ENCODE results near the gene PDE3A. TPM values are rescaled to one million over a fixed set of nuclear protein-coding genes. Genes with fewer than 3 reads are reported as not detected.

PDE3A gene
- total RNA-seq, 3 donors from 2014 or later: 7.0 to 11.5 (median 9.4) TPM

DNA sequence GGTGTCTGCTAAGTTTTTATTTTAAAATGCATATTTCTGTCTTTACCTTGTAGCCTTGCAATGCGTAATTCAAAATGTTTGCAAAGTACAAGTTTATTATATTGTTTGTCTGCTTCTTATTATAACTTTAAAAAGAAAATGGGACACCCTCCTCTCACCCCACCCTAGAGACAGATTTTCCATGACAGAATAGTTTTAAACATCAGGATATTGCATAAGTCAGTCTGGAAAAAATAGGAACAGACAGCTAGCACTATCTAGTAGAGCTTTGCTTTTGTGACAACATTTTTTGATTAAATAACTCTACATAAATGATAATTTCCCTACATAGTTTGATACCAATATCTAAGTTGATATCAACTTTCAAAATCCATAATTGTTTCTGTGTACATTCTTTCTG lies 71.3 kb downstream of the PDE3A start:
- intact Hi-C loops (cut with DNase I; ENCODE audit: low total_unique reads): no loop called here
- Histone ChIP-seq H3K27me3 (no peaks in the 10 kb centered on the region), H3K4me3 (no peak overlapping the region), H3K36me3 (no peaks in the 10 kb centered on the region), H3K9me3 (no peaks in the 10 kb centered on the region), H3K4me1 (no peaks in the 10 kb centered on the region), H3K27ac (no peak overlapping the region)
- TF ChIP-seq POLR2A (IDR thresholded peaks at IDR 0.05) (no peak), POLR2AphosphoS5 (IDR thresholded peaks at IDR 0.05) (no peak)
- TF ChIP-seq, protein P1, sequence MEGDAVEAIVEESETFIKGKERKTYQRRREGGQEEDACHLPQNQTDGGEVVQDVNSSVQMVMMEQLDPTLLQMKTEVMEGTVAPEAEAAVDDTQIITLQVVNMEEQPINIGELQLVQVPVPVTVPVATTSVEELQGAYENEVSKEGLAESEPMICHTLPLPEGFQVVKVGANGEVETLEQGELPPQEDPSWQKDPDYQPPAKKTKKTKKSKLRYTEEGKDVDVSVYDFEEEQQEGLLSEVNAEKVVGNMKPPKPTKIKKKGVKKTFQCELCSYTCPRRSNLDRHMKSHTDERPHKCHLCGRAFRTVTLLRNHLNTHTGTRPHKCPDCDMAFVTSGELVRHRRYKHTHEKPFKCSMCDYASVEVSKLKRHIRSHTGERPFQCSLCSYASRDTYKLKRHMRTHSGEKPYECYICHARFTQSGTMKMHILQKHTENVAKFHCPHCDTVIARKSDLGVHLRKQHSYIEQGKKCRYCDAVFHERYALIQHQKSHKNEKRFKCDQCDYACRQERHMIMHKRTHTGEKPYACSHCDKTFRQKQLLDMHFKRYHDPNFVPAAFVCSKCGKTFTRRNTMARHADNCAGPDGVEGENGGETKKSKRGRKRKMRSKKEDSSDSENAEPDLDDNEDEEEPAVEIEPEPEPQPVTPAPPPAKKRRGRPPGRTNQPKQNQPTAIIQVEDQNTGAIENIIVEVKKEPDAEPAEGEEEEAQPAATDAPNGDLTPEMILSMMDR (IDR thresholded peaks at IDR 0.05): no peak
- no peak for DNase-seq (ENCODE audit: low spot score in 2 of 2)

DNA sequence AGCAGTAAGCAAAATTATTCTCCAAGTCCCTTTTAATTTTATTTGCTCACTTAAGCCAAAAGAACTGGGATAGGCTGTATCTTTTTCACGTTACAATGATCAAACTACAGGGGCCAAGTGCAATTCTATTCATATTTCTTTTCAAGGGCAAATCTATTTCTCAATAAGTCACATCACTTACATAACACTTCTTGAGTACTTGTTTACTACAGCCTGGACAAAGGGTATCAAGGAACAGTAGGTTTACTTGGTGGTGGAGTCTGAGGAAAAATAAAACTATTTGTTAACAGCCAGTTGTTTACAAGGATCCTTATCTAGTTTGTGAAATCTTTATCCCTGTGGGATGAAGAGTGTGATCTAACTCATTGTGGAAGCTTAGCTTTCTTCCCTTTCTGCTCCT lies 72.1 kb downstream of the PDE3A start:
- H3K4me1 ChIP-seq: no peaks in the 10 kb centered on the region
- H3K4me3 ChIP-seq: no peak overlapping the region
- DNase-seq (ENCODE audit: low spot score in 2 of 2): no peak
- H3K27me3 ChIP-seq: no peaks in the 10 kb centered on the region
- H3K36me3 ChIP-seq: no peaks in the 10 kb centered on the region
- H3K9me3 ChIP-seq: no peaks in the 10 kb centered on the region
- H3K27ac ChIP-seq: no peak overlapping the region
- intact Hi-C loops (cut with DNase I; ENCODE audit: low total_unique reads): no loop called here
- TF ChIP-seq POLR2AphosphoS5 (IDR thresholded peaks at IDR 0.05) (no peak), POLR2A (IDR thresholded peaks at IDR 0.05) (no peak)
- TF ChIP-seq, protein P1 (IDR thresholded peaks at IDR 0.05): no peak

DNA sequence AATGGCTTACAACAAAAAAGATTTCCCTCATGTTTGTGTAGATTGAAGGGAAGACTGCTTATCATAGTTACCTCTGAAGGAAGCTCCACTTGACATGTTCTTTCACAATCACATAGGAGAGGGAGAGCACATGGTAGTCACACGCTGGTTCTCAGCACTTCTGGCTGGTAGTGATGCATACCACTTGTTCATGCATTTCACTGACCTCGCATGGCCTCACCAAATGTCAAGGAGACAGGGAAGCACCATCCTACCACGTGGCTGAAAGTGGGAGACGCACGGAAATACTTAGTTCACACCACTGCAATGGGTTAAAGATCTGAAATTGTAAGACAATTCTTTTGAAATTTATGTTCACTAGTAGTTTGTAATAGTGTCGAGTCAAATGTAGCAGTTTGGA lies 74.0 kb downstream of the PDE3A start:
- no peaks in the 10 kb centered on the region for H3K27me3 ChIP-seq
- intact Hi-C loops (cut with DNase I; ENCODE audit: low total_unique reads): no loop called here
- no peak overlapping the region for H3K27ac ChIP-seq
- H3K9me3 ChIP-seq: no peaks in the 10 kb centered on the region
- TF ChIP-seq, protein P1 (IDR thresholded peaks at IDR 0.05): no peak
- TF ChIP-seq POLR2AphosphoS5 (IDR thresholded peaks at IDR 0.05): no peak
- TF ChIP-seq POLR2A (IDR thresholded peaks at IDR 0.05): no peak
- no peak for DNase-seq (ENCODE audit: low spot score in 2 of 2)
- no peaks in the 10 kb centered on the region for H3K4me1 ChIP-seq
- no peaks in the 10 kb centered on the region for H3K36me3 ChIP-seq
- H3K4me3 ChIP-seq: no peak overlapping the region

DNA sequence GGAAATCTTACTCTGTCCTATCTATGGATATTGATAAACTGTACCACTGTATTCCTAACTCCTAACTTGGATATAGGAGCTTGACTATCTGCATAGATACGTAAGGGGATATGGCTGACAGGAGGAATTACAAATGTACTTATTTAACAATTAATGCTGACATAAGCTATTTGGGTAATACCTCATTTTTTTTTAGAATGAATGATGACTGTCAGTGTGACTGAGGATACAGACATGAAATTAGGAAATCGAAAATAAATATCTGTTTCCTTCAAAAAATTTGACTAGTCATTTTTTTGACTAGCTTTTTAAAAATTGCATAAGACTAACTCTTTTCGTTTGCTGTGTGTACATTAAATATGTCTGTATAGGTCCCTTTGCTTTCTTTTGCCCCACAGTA lies 74.9 kb downstream of the PDE3A start:
- H3K36me3 ChIP-seq: no peaks in the 10 kb centered on the region
- H3K4me3 ChIP-seq: no peak overlapping the region
- TF ChIP-seq POLR2AphosphoS5 (IDR thresholded peaks at IDR 0.05): no peak
- TF ChIP-seq, protein P1 (IDR thresholded peaks at IDR 0.05): no peak
- no peak for TF ChIP-seq POLR2A (IDR thresholded peaks at IDR 0.05)
- H3K27me3 ChIP-seq: no peaks in the 10 kb centered on the region
- H3K27ac ChIP-seq: no peak overlapping the region
- intact Hi-C loops (cut with DNase I; ENCODE audit: low total_unique reads): no loop called here
- H3K9me3 ChIP-seq: no peaks in the 10 kb centered on the region
- DNase-seq (ENCODE audit: low spot score in 2 of 2): no peak
- no peaks in the 10 kb centered on the region for H3K4me1 ChIP-seq

DNA sequence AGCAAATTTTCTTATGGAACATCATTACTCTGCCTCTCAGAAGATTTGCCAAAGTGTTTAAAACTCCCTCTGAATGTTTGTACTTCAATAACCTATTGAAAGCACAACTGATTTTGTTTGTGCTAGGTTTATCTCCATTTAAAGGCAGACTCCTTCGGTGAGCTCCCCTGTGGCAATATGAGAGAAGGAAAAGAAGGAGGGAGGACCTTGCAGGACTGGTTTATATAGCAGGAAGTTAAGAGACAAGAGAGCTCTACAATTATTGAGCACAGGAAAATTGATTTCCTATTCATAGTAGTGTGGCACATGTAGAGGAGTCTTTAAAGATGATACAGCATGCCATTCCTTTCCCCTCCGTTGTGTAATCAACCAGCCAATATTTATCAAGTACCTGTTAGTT lies 75.5 kb downstream of the PDE3A start:
- Histone ChIP-seq H3K4me1 (no peaks in the 10 kb centered on the region), H3K27me3 (no peaks in the 10 kb centered on the region), H3K27ac (no peak overlapping the region), H3K9me3 (no peaks in the 10 kb centered on the region), H3K4me3 (no peak overlapping the region), H3K36me3 (no peaks in the 10 kb centered on the region)
- intact Hi-C loops (cut with DNase I; ENCODE audit: low total_unique reads): no loop called here
- no peak for DNase-seq (ENCODE audit: low spot score in 2 of 2)
- TF ChIP-seq POLR2AphosphoS5 (IDR thresholded peaks at IDR 0.05): no peak
- TF ChIP-seq, protein P1 (IDR thresholded peaks at IDR 0.05): no peak
- TF ChIP-seq POLR2A (IDR thresholded peaks at IDR 0.05): no peak

Measured in breast epithelium (tissue), 4 donors.